ENCODE results near the gene LENG8. TPM values are rescaled to one million over a fixed set of nuclear protein-coding genes. Genes with fewer than 3 reads are reported as not detected.

Gene LENG8
- total RNA-seq, 2 donors from 2014 or later = 182 to 290 TPM

- Histone ChIP-seq H3K27me3 (no peaks in the 10 kb centered on the region), H3K36me3 (replicated peaks in 1 of 2; ENCODE audit: insufficient read depth in 1 of 2, low read depth in 2 of 2) (no peaks in the 10 kb centered on the region), H3K4me3 (no peak overlapping the region), H3K9me3 (no peaks in the 10 kb centered on the region), H3K4me1 (peaks cover 70% of the 10 kb centered on the region), H3K27ac (peak overlapping the region in 2 of 4 donors; percentile 15 to 29)
- ATAC-seq (no peak), DNase-seq (no peak)
- 59 to 75% methylated on average over 9 to 10 of the region's 15 CpGs for WGBS, 2 donors
- TF ChIP-seq CTCF (IDR thresholded peaks at IDR 0.05) (no peak), POLR2A (IDR thresholded peaks at IDR 0.05) (no peak)
- intact Hi-C loops (cut with DNase I) = no loop called here
Measured at GRCh38 chr19:54436031-54436523, 12.9 kb upstream of the LENG8 start.

GRCh38 chr19:54436628-54437252 is 12.3 kb upstream of the LENG8 start:
- DNase-seq (no peak), ATAC-seq (no peak)
- no peak for TF ChIP-seq CTCF (IDR thresholded peaks at IDR 0.05)
- TF ChIP-seq POLR2A (IDR thresholded peaks at IDR 0.05) = no peak
- 75 to 79% methylated on average over 10 of the region's 10 CpGs for WGBS, 2 donors
- no peaks in the 10 kb centered on the region for H3K36me3 ChIP-seq (replicated peaks in 1 of 2; ENCODE audit: insufficient read depth in 1 of 2, low read depth in 2 of 2)
- H3K4me1 ChIP-seq = peaks cover 64% of the 10 kb centered on the region
- no peaks in the 10 kb centered on the region for H3K27me3 ChIP-seq
- peak overlapping the region in 2 of 4 donors; percentile 15 to 29 for H3K27ac ChIP-seq
- intact Hi-C loops (cut with DNase I) = no loop called here
- no peaks in the 10 kb centered on the region for H3K9me3 ChIP-seq
- no peak overlapping the region for H3K4me3 ChIP-seq

GRCh38 chr19:54439174-54439851 is 9.7 kb upstream of the LENG8 start:
- peak; percentile 95 to 99 (median 96) for DNase-seq
- Histone ChIP-seq H3K9me3 (no peaks in the 10 kb centered on the region), H3K27me3 (no peaks in the 10 kb centered on the region), H3K27ac (peak overlapping the region; percentile 48 to 74 (median 60)), H3K4me1 (peaks cover 48% of the 10 kb centered on the region), H3K36me3 (replicated peaks in 1 of 2; ENCODE audit: insufficient read depth in 1 of 2, low read depth in 2 of 2) (no peaks in the 10 kb centered on the region), H3K4me3 (no peak overlapping the region)
- 22% methylated on average over 14 to 15 of the region's 15 CpGs for WGBS, 2 donors
- TF ChIP-seq CTCF (IDR thresholded peaks at IDR 0.05) (peak; percentile 43 to 88 (median 84)), POLR2A (IDR thresholded peaks at IDR 0.05) (peak in 1 of 3 donors; percentile 17)
- intact Hi-C loops (cut with DNase I) = no loop called here
- ATAC-seq = peak; percentile 94

- no peaks in the 10 kb centered on the region for H3K9me3 ChIP-seq
- H3K27me3 ChIP-seq = no peaks in the 10 kb centered on the region
- ATAC-seq = no peak
- no peak overlapping the region for H3K4me3 ChIP-seq
- intact Hi-C loops (cut with DNase I) = no loop called here
- DNase-seq = peak in 3 of 4 donors; percentile 56 to 64 (median 64)
- H3K4me1 ChIP-seq = peaks cover 48% of the 10 kb centered on the region
- H3K36me3 ChIP-seq (replicated peaks in 1 of 2; ENCODE audit: insufficient read depth in 1 of 2, low read depth in 2 of 2) = no peaks in the 10 kb centered on the region
- peak overlapping the region; percentile 26 to 74 (median 55) for H3K27ac ChIP-seq
- WGBS, 2 donors = 28 to 41% methylated on average over 5 of the region's 5 CpGs
- no peak for TF ChIP-seq POLR2A (IDR thresholded peaks at IDR 0.05)
- TF ChIP-seq CTCF (IDR thresholded peaks at IDR 0.05) = peak in 1 of 7 experiments; percentile 10
Measured at GRCh38 chr19:54440641-54441040, 8.4 kb upstream of the LENG8 start.
